DOHH2 (cell line): ENCODE measurements around the gene GPATCH2.

ENCODE experiments used
- EZH2phosphoT487 ChIP-seq: fragments of 200-600 bp; sonication (generic); IDR thresholded peaks from 2 replicates; pipeline ENCODE4 v1.6.1; 2017; ENCODE audit warnings: borderline replicate concordance, mild to moderate bottlenecking, antibody characterized with exemption, low read length, moderate library complexity, mixed read lengths
- TF ChIP-seq, protein P1 (sequence below): fragments of 200-600 bp; sonication (generic); IDR thresholded peaks from one replicate; pipeline ENCODE4 v1.5.1; 2014; ENCODE audit warnings: antibody characterized with exemption, mild to moderate bottlenecking, low read depth, low read length; ENCODE audit not compliant: poor library complexity, severe bottlenecking

- TF ChIP-seq, protein P1, sequence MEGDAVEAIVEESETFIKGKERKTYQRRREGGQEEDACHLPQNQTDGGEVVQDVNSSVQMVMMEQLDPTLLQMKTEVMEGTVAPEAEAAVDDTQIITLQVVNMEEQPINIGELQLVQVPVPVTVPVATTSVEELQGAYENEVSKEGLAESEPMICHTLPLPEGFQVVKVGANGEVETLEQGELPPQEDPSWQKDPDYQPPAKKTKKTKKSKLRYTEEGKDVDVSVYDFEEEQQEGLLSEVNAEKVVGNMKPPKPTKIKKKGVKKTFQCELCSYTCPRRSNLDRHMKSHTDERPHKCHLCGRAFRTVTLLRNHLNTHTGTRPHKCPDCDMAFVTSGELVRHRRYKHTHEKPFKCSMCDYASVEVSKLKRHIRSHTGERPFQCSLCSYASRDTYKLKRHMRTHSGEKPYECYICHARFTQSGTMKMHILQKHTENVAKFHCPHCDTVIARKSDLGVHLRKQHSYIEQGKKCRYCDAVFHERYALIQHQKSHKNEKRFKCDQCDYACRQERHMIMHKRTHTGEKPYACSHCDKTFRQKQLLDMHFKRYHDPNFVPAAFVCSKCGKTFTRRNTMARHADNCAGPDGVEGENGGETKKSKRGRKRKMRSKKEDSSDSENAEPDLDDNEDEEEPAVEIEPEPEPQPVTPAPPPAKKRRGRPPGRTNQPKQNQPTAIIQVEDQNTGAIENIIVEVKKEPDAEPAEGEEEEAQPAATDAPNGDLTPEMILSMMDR, result no peak
- TF ChIP-seq EZH2phosphoT487, result no peak
Measured at GRCh38 chr1:217622042-217622441, 8.8 kb downstream of the GPATCH2 start.
